Central memory CD8-positive, alpha-beta T cell (primary cell): ENCODE data around the gene JAM3.
A peak's percentile ranks its signal among the peaks of the same experiment; 100 is the strongest.

Experiments used
- ATAC-seq: fragments of 150-1000 bp; cut with Tn5 transposase; replicated peaks from 2 replicates; pipeline ENCODE4 v1.10.0; 2022; ENCODE audit warnings: mild to moderate bottlenecking, moderate FRiP score, moderate number of reproducible peaks; ENCODE audit not compliant: poor library complexity, severe bottlenecking; ENCODE audit errors: extremely low read depth
- DNase-seq, 2 donors: peaks; one replicate each; pipeline ENCODE4 v3.0.0; 2021; ENCODE audit warnings: low spot score in 2 of 2
- H3K27ac Mint-ChIP-seq: one replicate; pipeline ENCODE4 v1.8.0; 2022; ENCODE audit warnings: low read depth, mild to moderate bottlenecking, moderate library complexity, mixed read lengths
- H3K27me3 Mint-ChIP-seq: one replicate; pipeline ENCODE4 v1.8.0; 2022; ENCODE audit warnings: mixed read lengths
- H3K36me3 Mint-ChIP-seq: one replicate; pipeline ENCODE4 v1.8.0; 2022; ENCODE audit warnings: mild to moderate bottlenecking, moderate library complexity, mixed read lengths; ENCODE audit not compliant: insufficient read depth
- H3K4me1 Mint-ChIP-seq: one replicate; pipeline ENCODE4 v1.8.0; 2022; ENCODE audit warnings: mixed read lengths
- H3K4me3 Mint-ChIP-seq: one replicate; pipeline ENCODE4 v1.8.0; 2022; ENCODE audit warnings: mild to moderate bottlenecking, moderate library complexity, mixed read lengths
- H3K9me3 Mint-ChIP-seq: one replicate; pipeline ENCODE4 v1.8.0; 2022; ENCODE audit warnings: mixed read lengths

JAM3 gene

GRCh38 chr11:134052988-134053945, 15.6 kb upstream of the JAM3 start:
- Mint-ChIP-seq H3K27ac (no peak overlapping the region), H3K9me3 (no peaks in the 10 kb centered on the region), H3K36me3 (peaks cover 1% of the 10 kb centered on the region), H3K4me3 (no peak overlapping the region), H3K27me3 (peaks cover 69% of the 10 kb centered on the region), H3K4me1 (peaks cover 13% of the 10 kb centered on the region)
- DNase-seq (no peak), ATAC-seq (no peak)

- Mint-ChIP-seq H3K4me3 (no peak overlapping the region), H3K9me3 (no peaks in the 10 kb centered on the region), H3K4me1 (peaks cover 13% of the 10 kb centered on the region), H3K27me3 (peaks cover 69% of the 10 kb centered on the region), H3K36me3 (no peaks in the 10 kb centered on the region), H3K27ac (no peak overlapping the region)
- no peak for ATAC-seq
- DNase-seq: no peak
Observed at GRCh38 chr11:134055029-134055428, 13.8 kb upstream of the JAM3 start.

GRCh38 chr11:134060316-134060715, 8.6 kb upstream of the JAM3 start:
- Mint-ChIP-seq H3K9me3 (no peaks in the 10 kb centered on the region), H3K27me3 (peaks cover 90% of the 10 kb centered on the region), H3K36me3 (no peaks in the 10 kb centered on the region), H3K4me3 (no peak overlapping the region), H3K4me1 (peaks cover 7% of the 10 kb centered on the region), H3K27ac (no peak overlapping the region)
- DNase-seq: no peak
- ATAC-seq: no peak

GRCh38 chr11:134062265-134063123, 6.4 kb upstream of the JAM3 start:
- Mint-ChIP-seq H3K4me1 (peaks cover 7% of the 10 kb centered on the region), H3K9me3 (no peaks in the 10 kb centered on the region), H3K27me3 (peaks cover 84% of the 10 kb centered on the region), H3K4me3 (no peak overlapping the region), H3K27ac (no peak overlapping the region), H3K36me3 (no peaks in the 10 kb centered on the region)
- DNase-seq (no peak), ATAC-seq (no peak)

GRCh38 chr11:134063124-134063495, 5.8 kb upstream of the JAM3 start:
- DNase-seq: no peak
- Mint-ChIP-seq H3K4me1 (peaks cover 3% of the 10 kb centered on the region), H3K27me3 (peaks cover 78% of the 10 kb centered on the region), H3K9me3 (no peaks in the 10 kb centered on the region), H3K36me3 (no peaks in the 10 kb centered on the region), H3K27ac (no peak overlapping the region), H3K4me3 (no peak overlapping the region)
- no peak for ATAC-seq

GRCh38 chr11:134063991-134064747, 4.7 kb upstream of the JAM3 start:
- Mint-ChIP-seq H3K27me3 (peaks cover 77% of the 10 kb centered on the region), H3K36me3 (peaks cover 4% of the 10 kb centered on the region), H3K4me3 (no peak overlapping the region), H3K4me1 (peaks cover 9% of the 10 kb centered on the region), H3K9me3 (no peaks in the 10 kb centered on the region), H3K27ac (no peak overlapping the region)
- DNase-seq (no peak), ATAC-seq (no peak)

GRCh38 chr11:134065381-134065780, 3.5 kb upstream of the JAM3 start:
- Mint-ChIP-seq H3K4me3 (no peak overlapping the region), H3K9me3 (no peaks in the 10 kb centered on the region), H3K27me3 (peaks cover 65% of the 10 kb centered on the region), H3K27ac (no peak overlapping the region), H3K4me1 (peaks cover 10% of the 10 kb centered on the region), H3K36me3 (peaks cover 7% of the 10 kb centered on the region)
- no peak for ATAC-seq
- no peak for DNase-seq

GRCh38 chr11:134066943-134067885, 1.7 kb upstream of the JAM3 start:
- Mint-ChIP-seq H3K4me1 (peaks cover 10% of the 10 kb centered on the region), H3K27ac (no peak overlapping the region), H3K4me3 (no peak overlapping the region), H3K27me3 (peaks cover 47% of the 10 kb centered on the region), H3K36me3 (peaks cover 8% of the 10 kb centered on the region), H3K9me3 (no peaks in the 10 kb centered on the region)
- ATAC-seq (no peak), DNase-seq (no peak)

- no peaks in the 10 kb centered on the region for H3K9me3 Mint-ChIP-seq
- peak overlapping the region; percentile 86 for H3K27ac Mint-ChIP-seq
- H3K27me3 Mint-ChIP-seq: peaks cover 27% of the 10 kb centered on the region
- ATAC-seq (no peak), DNase-seq (no peak)
- H3K36me3 Mint-ChIP-seq: peaks cover 10% of the 10 kb centered on the region
- H3K4me1 Mint-ChIP-seq: peaks cover 10% of the 10 kb centered on the region
- peak overlapping the region; percentile 93 for H3K4me3 Mint-ChIP-seq
Observed at GRCh38 chr11:134069426-134070341, 812 bp downstream of the JAM3 start.

- H3K9me3 Mint-ChIP-seq: no peaks in the 10 kb centered on the region
- H3K27ac Mint-ChIP-seq: no peak overlapping the region
- peaks cover 20% of the 10 kb centered on the region for H3K27me3 Mint-ChIP-seq
- DNase-seq: no peak
- no peak for ATAC-seq
- peaks cover 10% of the 10 kb centered on the region for H3K4me1 Mint-ChIP-seq
- peaks cover 10% of the 10 kb centered on the region for H3K36me3 Mint-ChIP-seq
- H3K4me3 Mint-ChIP-seq: peak overlapping the region; percentile 49
Observed at GRCh38 chr11:134070342-134070845, 1.5 kb downstream of the JAM3 start.

GRCh38 chr11:134071306-134071705, 2.4 kb downstream of the JAM3 start:
- peaks cover 11% of the 10 kb centered on the region for H3K27me3 Mint-ChIP-seq

More at GRCh38 chr11:134071306-134071705, 2.4 kb downstream of the JAM3 start:
- no peak for ATAC-seq
- peaks cover 10% of the 10 kb centered on the region for H3K4me1 Mint-ChIP-seq
- H3K4me3 Mint-ChIP-seq: no peak overlapping the region
- no peak for DNase-seq
- H3K27ac Mint-ChIP-seq: no peak overlapping the region
- peaks cover 12% of the 10 kb centered on the region for H3K36me3 Mint-ChIP-seq
- no peaks in the 10 kb centered on the region for H3K9me3 Mint-ChIP-seq
